GM18502 (cell line): Measurements from ENCODE around the gene LRRC8A.
A peak's percentile ranks its signal among the peaks of the same experiment; 100 is the strongest.
"Not testable (repeated sequence)": the region's sequence is repeated elsewhere in the genome, so short reads cannot be mapped to it uniquely, and the experiment has no call there.

Experiments
- ATAC-seq: cut with Tn5 transposase; IDR thresholded peaks from one replicate; pipeline ENCODE4 v1.9.1; 2021; ENCODE audit warnings: mild to moderate bottlenecking; ENCODE audit not compliant: unreplicated experiment, poor library complexity

LRRC8A gene

DNA sequence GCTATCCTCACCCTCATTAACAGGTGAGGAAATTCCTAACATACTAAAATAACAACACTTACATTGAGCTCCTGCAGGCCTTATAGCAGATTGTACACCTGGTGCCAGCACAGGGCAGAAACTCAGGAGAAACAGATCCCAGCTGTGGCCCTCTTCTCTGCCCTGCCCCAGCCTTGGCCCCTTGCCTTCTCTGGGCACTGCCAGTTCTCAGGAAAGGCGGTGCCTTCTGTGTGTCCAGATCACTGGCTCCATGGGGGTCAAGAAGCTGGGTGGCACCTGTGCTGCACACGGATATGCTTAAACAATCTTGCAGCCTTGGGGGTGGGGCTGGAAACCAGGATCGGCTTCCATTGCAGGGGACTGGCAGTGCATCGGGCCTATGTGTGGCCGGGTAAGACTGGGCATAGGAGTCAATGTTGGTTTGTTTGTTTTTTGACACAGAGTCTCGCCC, 19.5 kb upstream of the LRRC8A start:
- no peak for ATAC-seq

- ATAC-seq = peak; percentile 56
Observed at GRCh38 chr9:128863647-128864046, 18.3 kb upstream of the LRRC8A start.

- ATAC-seq = no peak
Observed at GRCh38 chr9:128870128-128870940, 11.6 kb upstream of the LRRC8A start.

- ATAC-seq = not testable (repeated sequence)
Observed at GRCh38 chr9:128870941-128871265, 11.0 kb upstream of the LRRC8A start.

GRCh38 chr9:128877852-128878251, 4.1 kb upstream of the LRRC8A start:
- no peak for ATAC-seq

DNA sequence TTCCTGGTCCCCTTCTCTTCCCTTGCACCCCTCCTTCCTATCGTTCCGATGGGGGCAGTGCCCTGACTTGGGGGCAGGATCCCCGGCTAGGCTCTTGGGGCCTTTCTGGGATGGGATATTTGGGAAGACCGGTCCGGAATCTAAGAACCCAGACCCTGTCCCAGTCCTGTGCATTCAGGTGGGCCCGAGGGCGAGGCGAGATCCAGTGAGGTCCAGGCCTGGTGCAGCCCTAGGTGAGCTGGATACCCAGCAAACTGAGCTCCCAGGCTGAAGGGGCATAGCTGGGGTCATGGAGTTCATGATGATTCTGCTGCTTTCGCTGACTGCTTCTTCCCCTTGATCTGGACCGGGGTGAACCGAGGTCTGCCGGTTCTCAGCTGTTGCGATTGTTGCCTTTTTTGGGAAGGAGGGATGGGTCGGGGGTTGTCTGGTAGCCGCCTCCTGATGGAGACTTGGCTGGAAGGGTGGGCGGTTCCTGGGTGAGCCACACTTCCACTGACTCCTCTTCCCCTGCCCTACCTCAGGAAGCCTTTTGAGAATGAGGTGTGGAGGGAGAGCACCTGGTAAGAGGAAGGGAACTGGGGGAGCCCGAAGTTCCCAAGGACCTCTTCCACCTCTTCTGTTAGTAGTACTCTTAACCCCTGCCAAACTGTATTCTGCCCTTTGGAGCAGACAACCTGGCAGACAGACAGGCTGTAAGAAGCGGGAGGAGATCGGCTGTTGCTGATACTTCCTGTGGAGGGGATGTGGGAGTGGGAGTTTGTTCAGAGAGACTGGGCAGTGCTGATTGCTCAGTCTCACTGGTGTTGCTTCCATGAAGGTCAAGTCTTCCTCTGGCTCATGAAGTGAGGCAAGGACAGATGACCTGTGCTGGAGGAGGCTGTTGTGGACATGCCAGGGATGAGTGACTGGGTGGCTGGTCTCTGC, 1.0 kb downstream of the LRRC8A start:
- ATAC-seq = no peak

DNA sequence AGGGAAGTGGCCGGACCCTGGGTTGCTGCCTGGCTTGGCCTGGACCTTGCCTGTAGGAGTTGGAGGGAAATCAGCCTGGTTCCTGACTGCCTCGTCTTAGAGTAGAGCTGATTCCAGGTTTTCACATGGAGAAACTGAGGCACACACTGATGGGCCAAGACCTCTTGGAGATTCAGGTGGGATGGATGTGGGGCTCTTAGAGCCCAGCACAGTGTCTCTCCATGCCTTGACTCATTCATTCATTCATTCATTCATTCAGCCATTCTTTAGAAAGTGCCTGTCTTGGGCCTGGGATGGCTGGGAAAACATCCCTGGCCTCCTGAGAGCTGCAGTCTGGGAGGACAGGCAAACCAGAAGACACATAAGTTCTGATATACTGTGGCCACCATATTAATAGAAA, 2.2 kb downstream of the LRRC8A start:
- ATAC-seq = no peak

DNA sequence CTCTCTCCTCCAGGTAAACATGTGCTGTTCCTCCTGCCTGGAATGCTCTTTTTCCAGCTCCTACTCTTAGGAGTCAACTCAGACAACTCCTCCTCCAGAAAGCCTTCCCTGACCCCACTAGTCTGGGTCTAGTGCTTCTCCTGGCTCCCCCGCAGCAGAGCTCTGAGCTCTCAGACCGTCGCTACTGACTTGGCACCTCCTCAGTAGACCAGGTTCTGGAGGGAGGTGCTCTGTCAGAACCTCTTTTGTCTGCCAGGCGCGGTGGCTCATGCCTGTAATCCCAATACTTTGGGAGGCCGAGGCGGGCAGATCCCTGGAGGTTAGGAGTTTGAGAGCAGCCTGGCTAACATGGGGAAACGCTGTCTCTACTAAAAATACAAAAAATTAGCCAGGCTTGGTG, 3.4 kb downstream of the LRRC8A start:
- ATAC-seq = no peak

- no peak for ATAC-seq
Observed at GRCh38 chr9:128885798-128886197, 3.9 kb downstream of the LRRC8A start.

GRCh38 chr9:128886211-128886891, 4.4 kb downstream of the LRRC8A start:
- ATAC-seq = no peak

DNA sequence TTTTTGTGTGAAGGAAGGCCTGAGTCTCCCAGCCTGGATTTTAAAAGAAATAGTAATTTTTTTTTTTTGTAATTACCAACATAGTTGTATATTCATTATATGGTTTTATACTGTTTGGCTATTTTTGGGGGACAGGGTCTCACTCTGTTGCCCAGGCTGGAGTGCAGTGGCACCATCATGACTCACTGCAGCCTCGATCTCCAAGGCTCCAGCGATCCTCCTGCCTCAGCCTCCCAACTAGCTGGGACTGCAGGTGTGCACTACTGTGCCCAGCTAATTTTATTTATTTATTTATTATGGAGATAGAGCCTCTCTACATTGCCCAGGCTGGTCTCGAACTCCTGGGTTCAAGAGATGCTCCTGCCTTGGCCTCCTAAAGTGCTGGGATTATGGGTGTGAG, 5.1 kb downstream of the LRRC8A start:
- no peak for ATAC-seq

DNA sequence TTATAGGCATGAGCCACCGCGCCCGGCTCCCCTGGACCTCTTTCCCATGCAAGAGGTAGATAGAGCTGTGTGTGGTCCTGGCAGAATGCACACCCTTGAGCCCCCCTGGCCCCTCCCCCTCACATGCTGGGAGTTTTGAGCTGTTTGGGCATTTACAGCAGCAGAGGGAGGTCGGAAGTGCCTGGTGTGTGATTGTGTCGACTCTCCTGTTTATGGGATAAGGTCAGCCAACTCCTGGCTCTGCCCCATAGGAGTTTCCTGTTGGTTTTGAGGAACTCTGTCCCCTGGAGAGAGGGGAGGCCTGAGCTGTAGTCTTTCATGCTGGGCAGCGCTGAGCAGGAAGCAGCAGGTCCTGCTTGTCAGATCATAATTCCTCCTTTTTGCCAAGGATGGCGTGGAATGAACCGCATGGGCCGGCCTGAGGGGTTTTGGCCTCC, 6.0 kb downstream of the LRRC8A start:
- ATAC-seq = no peak

DNA sequence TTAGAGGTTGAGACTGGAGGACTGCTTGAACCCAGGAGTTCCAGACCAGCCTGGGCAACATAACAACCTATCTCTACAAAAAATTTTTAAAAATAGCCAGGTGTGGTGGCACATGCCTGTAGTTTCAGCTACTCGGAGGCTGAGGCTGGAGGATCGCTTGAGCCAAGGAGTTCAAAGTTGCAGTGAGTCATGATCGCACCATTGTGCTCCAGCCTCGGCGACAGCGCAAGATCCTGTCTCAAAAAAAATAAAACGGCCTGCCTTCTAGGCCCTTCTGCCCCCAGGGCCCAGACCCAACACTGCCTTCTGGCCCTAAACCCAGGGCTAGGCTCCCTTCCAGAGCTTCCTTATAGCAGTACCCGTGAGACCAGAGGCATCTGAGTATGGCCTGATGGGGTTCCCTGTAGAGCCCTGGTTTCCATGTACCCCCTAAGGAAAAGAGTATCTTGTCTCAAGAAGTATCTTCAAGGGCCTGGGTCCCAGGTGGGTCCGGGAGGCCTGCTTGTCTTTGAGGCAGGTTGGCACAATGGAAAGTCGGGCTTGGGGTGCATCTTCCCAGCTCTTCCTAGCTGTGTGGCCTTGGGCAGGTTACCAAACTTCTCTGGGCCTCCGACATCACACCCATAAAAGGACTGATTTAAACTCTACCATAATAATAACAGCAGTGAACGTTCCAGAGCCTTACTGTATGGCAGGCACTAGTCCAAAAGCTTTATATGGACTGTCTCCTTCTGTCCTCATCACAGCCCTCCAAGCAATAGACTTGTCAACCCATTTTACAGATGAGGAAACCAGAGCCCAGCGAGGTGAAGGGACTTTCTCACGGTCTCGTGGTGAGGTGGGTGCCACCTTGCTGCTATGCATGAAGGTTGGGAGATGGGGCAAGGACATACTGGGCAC, 9.6 kb downstream of the LRRC8A start:
- ATAC-seq = no peak

DNA sequence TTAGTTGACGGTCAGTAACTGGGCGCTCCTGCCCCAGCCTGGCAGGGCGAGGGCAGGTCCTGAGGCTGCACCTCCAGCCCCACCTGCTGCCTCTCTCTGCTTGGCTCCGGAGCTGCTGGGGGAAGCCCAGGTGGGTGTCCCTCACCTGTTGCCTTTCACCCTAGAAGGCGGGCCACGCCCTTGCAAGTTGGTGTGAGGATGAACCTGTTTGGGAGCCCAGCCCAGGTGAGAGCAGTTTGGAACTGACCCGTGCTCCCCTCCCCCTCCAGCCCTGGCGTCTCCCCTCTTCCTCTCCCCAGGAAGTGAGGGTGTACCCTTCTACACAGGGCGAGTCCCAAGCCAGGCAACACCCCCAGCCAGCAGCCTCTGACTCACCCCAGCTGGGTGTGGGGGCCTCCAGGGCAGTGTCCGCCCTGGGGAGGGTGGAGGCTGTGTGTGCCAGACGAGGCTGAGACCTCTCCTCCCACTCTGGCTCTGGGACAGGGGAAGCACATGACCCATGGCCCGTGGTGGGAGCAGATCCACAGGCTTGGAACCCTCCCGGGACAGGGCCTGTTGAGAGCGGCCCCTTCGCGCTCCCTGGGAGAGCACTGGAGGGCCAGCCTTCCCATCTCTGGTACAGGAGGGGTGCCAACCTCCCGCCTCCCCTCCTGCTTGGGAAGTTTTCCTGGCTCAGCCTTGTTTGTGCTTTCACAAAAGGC, 10.4 kb downstream of the LRRC8A start:
- no peak for ATAC-seq

DNA sequence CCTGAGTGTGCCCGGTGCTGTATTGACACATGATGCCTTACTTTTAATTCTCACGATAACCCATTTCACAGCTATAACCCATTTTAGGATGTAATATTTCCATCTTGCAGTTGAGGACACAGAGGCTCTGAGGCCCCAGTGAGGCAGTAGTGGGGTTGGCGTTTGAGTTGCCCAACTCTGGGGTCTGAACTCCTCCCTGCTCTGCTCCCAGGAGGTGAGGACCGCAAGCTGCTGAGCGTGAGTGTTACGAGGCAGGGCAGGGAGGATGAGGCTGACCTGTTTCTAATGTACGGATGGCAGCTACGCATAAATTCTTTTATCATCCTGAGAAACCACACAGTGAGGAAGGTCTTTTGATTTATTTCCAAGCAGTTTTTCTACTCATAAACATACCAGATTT, 11.4 kb downstream of the LRRC8A start:
- no peak for ATAC-seq

DNA sequence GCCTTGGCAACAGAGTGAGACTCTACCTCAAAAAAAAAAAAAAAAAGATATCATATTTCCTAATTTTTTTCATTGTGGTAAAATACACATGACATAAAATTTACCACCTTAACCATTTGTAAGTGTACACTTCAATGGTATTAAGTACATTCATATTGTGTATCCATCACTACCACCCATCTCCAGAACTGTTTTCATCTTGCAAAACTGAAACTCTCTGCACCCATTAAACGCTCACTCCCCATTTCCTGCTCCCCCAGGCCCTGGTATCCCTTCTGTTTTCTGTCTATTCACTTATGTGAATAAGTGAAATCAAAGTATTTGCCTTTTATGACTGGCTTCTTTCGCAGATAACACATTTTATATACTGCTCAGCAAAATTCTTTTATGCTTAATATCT, 12.8 kb downstream of the LRRC8A start:
- ATAC-seq = no peak

DNA sequence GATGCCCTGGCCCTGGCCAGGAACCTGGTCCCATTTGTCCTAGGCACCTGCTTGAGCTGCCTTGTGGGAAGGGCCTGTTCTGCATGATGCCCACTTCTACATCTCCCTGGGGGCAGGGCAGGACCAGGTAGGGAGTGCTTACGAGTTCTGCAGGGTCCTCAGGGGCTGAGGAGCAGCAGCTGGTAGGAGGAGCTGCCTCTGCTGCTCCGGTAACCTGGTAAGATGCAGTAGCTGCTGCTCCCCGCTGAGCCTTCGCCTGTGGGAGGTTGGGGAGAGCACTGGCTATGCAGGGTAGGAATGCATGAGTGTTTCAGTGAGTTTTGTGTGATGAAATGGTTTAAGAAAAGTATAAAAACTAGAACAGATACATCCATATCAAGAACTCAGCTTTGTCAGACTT, 13.6 kb downstream of the LRRC8A start:
- no peak for ATAC-seq

- no peak for ATAC-seq
Observed at GRCh38 chr9:128898382-128898781, 16.4 kb downstream of the LRRC8A start.

GRCh38 chr9:128898845-128899565, 17.1 kb downstream of the LRRC8A start:
- no peak for ATAC-seq
